Stomach smooth muscle (tissue), 2 donors: ENCODE measurements around the gene GUCY1A2.

Experiments
- H3K27ac ChIP-seq: one replicate; pipeline ENCODE4 v1.7.0; 2013; ENCODE audit warnings: mild to moderate bottlenecking, low read length, inconsistent platforms
- H3K27me3 ChIP-seq, 2 donors: one replicate each; pipeline ENCODE4 v1.7.0; 2013; ENCODE audit warnings: low read length in 2 of 2; ENCODE audit not compliant: insufficient read depth in 2 of 2, control insufficient read depth in 1 of 2
- H3K36me3 ChIP-seq, 2 donors: one replicate each; pipeline ENCODE4 v1.7.0; 2013; ENCODE audit warnings: low read length in 2 of 2; ENCODE audit not compliant: control insufficient read depth in 2 of 2, insufficient read depth in 2 of 2
- H3K4me1 ChIP-seq: one replicate; pipeline ENCODE4 v1.7.0; 2013; ENCODE audit warnings: low read length; ENCODE audit not compliant: control insufficient read depth, insufficient read depth
- H3K4me3 ChIP-seq, 2 donors: one replicate each; pipeline ENCODE4 v1.7.0; 2013; ENCODE audit warnings: low read length in 2 of 2
- H3K9ac ChIP-seq, 2 donors: one replicate each; pipeline ENCODE4 v1.7.0; 2013; ENCODE audit warnings: low read length in 2 of 2, mild to moderate bottlenecking in 1 of 2
- H3K9me3 ChIP-seq, 2 donors: one replicate each; pipeline ENCODE4 v1.7.0; 2013; ENCODE audit warnings: low read length in 2 of 2; ENCODE audit not compliant: control insufficient read depth in 2 of 2
- donor health status: healthy.
- donor health status: Pancreatic carcinoma.

Gene GUCY1A2

GRCh38 chr11:106748059-106748458, 270.2 kb downstream of the GUCY1A2 start:
- H3K4me3 ChIP-seq: no peak overlapping the region
- no peak overlapping the region for H3K27ac ChIP-seq
- H3K9ac ChIP-seq: no peak overlapping the region
- H3K9me3 ChIP-seq: no peaks in the 10 kb centered on the region
- no peaks in the 10 kb centered on the region for H3K27me3 ChIP-seq
- H3K36me3 ChIP-seq: no peaks in the 10 kb centered on the region
- no peaks in the 10 kb centered on the region for H3K4me1 ChIP-seq

GRCh38 chr11:106745941-106746340, 272.3 kb downstream of the GUCY1A2 start:
- Histone ChIP-seq H3K36me3 (no peaks in the 10 kb centered on the region), H3K27me3 (no peaks in the 10 kb centered on the region), H3K9ac (no peak overlapping the region), H3K4me3 (no peak overlapping the region), H3K4me1 (no peaks in the 10 kb centered on the region), H3K9me3 (no peaks in the 10 kb centered on the region), H3K27ac (no peak overlapping the region)

- no peak overlapping the region for H3K4me3 ChIP-seq
- no peaks in the 10 kb centered on the region for H3K36me3 ChIP-seq
- H3K9ac ChIP-seq: no peak overlapping the region
Measured at GRCh38 chr11:106733635-106734034, 284.6 kb downstream of the GUCY1A2 start.

GRCh38 chr11:106728859-106729258, 289.4 kb downstream of the GUCY1A2 start:
- H3K9me3 ChIP-seq: no peaks in the 10 kb centered on the region
- H3K4me1 ChIP-seq: no peaks in the 10 kb centered on the region
- no peak overlapping the region for H3K4me3 ChIP-seq
- no peaks in the 10 kb centered on the region for H3K36me3 ChIP-seq
- no peak overlapping the region for H3K27ac ChIP-seq
- no peak overlapping the region for H3K9ac ChIP-seq
- no peaks in the 10 kb centered on the region for H3K27me3 ChIP-seq

More at GRCh38 chr11:106733635-106734034, 284.6 kb downstream of the GUCY1A2 start:
- no peaks in the 10 kb centered on the region for H3K27me3 ChIP-seq
- no peak overlapping the region for H3K27ac ChIP-seq
- H3K4me1 ChIP-seq: no peaks in the 10 kb centered on the region
- H3K9me3 ChIP-seq: no peaks in the 10 kb centered on the region

GRCh38 chr11:106728379-106728778, 289.9 kb downstream of the GUCY1A2 start:
- H3K9ac ChIP-seq: no peak overlapping the region
- no peaks in the 10 kb centered on the region for H3K27me3 ChIP-seq
- no peak overlapping the region for H3K4me3 ChIP-seq
- H3K4me1 ChIP-seq: no peaks in the 10 kb centered on the region
- H3K27ac ChIP-seq: no peak overlapping the region
- no peaks in the 10 kb centered on the region for H3K9me3 ChIP-seq
- no peaks in the 10 kb centered on the region for H3K36me3 ChIP-seq

- no peak overlapping the region for H3K27ac ChIP-seq
- H3K9me3 ChIP-seq: no peaks in the 10 kb centered on the region
- no peak overlapping the region for H3K4me3 ChIP-seq
- no peak overlapping the region for H3K9ac ChIP-seq
- H3K27me3 ChIP-seq: no peaks in the 10 kb centered on the region
- H3K4me1 ChIP-seq: no peaks in the 10 kb centered on the region
- H3K36me3 ChIP-seq: no peaks in the 10 kb centered on the region
Measured at GRCh38 chr11:106727256-106727655, 291.0 kb downstream of the GUCY1A2 start.

- Histone ChIP-seq H3K9ac (no peak overlapping the region), H3K27me3 (no peaks in the 10 kb centered on the region), H3K27ac (no peak overlapping the region), H3K9me3 (no peaks in the 10 kb centered on the region), H3K36me3 (no peaks in the 10 kb centered on the region), H3K4me1 (no peaks in the 10 kb centered on the region), H3K4me3 (no peak overlapping the region)
Measured at GRCh38 chr11:106724293-106724892, 293.9 kb downstream of the GUCY1A2 start.

GRCh38 chr11:106723071-106723470, 295.2 kb downstream of the GUCY1A2 start:
- no peak overlapping the region for H3K27ac ChIP-seq
- H3K9ac ChIP-seq: no peak overlapping the region
- no peaks in the 10 kb centered on the region for H3K27me3 ChIP-seq
- H3K4me1 ChIP-seq: no peaks in the 10 kb centered on the region
- H3K4me3 ChIP-seq: no peak overlapping the region
- H3K9me3 ChIP-seq: no peaks in the 10 kb centered on the region
- H3K36me3 ChIP-seq: no peaks in the 10 kb centered on the region

- Histone ChIP-seq H3K27ac (no peak overlapping the region), H3K4me1 (no peaks in the 10 kb centered on the region), H3K4me3 (no peak overlapping the region), H3K27me3 (no peaks in the 10 kb centered on the region), H3K9ac (no peak overlapping the region), H3K9me3 (no peaks in the 10 kb centered on the region), H3K36me3 (no peaks in the 10 kb centered on the region)
Measured at GRCh38 chr11:106717222-106717621, 301.1 kb downstream of the GUCY1A2 start.

GRCh38 chr11:106714199-106714598, 304.1 kb downstream of the GUCY1A2 start:
- H3K9ac ChIP-seq: no peak overlapping the region
- no peak overlapping the region for H3K4me3 ChIP-seq
- H3K36me3 ChIP-seq: no peaks in the 10 kb centered on the region
- no peaks in the 10 kb centered on the region for H3K4me1 ChIP-seq
- H3K27me3 ChIP-seq: no peaks in the 10 kb centered on the region
- H3K9me3 ChIP-seq: no peaks in the 10 kb centered on the region
- no peak overlapping the region for H3K27ac ChIP-seq

GRCh38 chr11:106708348-106708747, 309.9 kb downstream of the GUCY1A2 start:
- no peaks in the 10 kb centered on the region for H3K27me3 ChIP-seq
- no peaks in the 10 kb centered on the region for H3K4me1 ChIP-seq
- H3K36me3 ChIP-seq: no peaks in the 10 kb centered on the region
- H3K4me3 ChIP-seq: no peak overlapping the region
- no peak overlapping the region for H3K27ac ChIP-seq
- no peak overlapping the region for H3K9ac ChIP-seq
- no peaks in the 10 kb centered on the region for H3K9me3 ChIP-seq
